Loucy (cell line): ENCODE data around the gene SLX9.

ENCODE experiments used
- EZH2phosphoT487 ChIP-seq: fragments of 200-600 bp; IDR thresholded peaks from 2 replicates; pipeline ENCODE4 v1.6.1; 2018; ENCODE audit warnings: antibody characterized with exemption, mild to moderate bottlenecking, moderate library complexity, borderline replicate concordance
- TF ChIP-seq, protein P1 (sequence below): fragments of 200-600 bp; sonication (generic); conservative IDR thresholded peaks from 2 replicates; pipeline ENCODE4 v1.5.1; 2014; ENCODE audit warnings: mild to moderate bottlenecking, antibody characterized with exemption, low read length

DNA sequence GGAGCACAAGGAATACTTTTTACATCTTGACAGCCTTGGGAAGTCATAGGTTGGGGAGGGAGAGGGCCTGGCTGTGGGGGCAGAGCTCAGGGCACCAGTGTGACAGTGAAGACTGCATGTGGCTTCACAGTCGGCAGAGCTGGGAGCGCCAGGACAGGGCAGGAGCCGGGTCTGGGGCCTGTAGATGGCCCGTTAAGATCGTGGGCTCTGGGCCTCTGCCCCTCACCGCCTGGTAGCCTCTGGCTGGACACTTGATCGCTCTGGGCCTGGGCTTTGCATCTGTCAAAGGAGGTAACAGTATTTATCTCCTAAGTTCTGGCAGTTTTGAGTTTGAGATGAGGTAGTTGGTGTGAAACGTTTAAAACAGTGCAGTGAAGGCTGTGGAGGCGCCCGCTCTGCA lies 4.8 kb downstream of the SLX9 start:
- TF ChIP-seq, protein P1, sequence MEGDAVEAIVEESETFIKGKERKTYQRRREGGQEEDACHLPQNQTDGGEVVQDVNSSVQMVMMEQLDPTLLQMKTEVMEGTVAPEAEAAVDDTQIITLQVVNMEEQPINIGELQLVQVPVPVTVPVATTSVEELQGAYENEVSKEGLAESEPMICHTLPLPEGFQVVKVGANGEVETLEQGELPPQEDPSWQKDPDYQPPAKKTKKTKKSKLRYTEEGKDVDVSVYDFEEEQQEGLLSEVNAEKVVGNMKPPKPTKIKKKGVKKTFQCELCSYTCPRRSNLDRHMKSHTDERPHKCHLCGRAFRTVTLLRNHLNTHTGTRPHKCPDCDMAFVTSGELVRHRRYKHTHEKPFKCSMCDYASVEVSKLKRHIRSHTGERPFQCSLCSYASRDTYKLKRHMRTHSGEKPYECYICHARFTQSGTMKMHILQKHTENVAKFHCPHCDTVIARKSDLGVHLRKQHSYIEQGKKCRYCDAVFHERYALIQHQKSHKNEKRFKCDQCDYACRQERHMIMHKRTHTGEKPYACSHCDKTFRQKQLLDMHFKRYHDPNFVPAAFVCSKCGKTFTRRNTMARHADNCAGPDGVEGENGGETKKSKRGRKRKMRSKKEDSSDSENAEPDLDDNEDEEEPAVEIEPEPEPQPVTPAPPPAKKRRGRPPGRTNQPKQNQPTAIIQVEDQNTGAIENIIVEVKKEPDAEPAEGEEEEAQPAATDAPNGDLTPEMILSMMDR: no peak
- TF ChIP-seq EZH2phosphoT487: no peak
